SK-N-DZ (cell line): ENCODE measurements around the gene PLXNA1.

Source experiments
- DNase-seq: peaks from one replicate; pipeline ENCODE4 v3.0.0-alpha.2; 2015; ENCODE audit warnings: low spot score

Gene PLXNA1

DNA sequence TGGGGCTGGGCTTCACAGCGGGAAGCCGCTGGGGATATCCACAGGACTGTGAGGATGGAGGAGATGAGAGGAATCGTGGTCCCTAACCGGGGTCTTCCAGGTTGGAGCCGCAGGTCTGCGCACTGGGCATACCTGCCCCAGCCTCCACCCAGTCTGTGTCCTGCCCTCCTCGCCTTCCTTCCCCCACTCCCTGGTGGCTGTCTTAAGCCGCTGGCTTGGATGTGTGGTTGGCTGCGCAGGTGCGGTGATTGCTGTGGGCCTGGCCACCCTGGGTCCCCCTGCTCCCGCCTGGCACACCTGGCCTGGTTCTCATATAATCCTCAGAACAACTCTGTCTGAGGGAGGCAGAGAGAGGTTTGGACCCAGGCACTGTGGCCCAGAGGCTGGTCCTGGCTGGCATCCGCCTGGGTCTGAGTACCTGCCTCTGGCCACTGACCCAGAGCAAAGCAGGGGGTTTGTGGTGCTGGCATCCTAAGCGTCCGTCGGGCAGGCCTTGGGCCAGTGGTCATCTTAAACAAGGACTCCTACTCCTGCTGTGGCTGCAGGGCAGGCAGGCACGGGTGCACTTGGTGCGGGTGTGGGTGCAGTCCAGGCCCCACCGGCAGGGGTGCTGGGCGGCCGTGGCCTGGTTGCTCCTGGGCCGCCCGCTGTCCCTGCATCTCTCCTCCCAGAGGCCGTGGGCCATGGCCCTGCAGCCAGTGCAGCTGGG lies 18.7 kb downstream of the PLXNA1 start:
- DNase-seq, result no peak

DNA sequence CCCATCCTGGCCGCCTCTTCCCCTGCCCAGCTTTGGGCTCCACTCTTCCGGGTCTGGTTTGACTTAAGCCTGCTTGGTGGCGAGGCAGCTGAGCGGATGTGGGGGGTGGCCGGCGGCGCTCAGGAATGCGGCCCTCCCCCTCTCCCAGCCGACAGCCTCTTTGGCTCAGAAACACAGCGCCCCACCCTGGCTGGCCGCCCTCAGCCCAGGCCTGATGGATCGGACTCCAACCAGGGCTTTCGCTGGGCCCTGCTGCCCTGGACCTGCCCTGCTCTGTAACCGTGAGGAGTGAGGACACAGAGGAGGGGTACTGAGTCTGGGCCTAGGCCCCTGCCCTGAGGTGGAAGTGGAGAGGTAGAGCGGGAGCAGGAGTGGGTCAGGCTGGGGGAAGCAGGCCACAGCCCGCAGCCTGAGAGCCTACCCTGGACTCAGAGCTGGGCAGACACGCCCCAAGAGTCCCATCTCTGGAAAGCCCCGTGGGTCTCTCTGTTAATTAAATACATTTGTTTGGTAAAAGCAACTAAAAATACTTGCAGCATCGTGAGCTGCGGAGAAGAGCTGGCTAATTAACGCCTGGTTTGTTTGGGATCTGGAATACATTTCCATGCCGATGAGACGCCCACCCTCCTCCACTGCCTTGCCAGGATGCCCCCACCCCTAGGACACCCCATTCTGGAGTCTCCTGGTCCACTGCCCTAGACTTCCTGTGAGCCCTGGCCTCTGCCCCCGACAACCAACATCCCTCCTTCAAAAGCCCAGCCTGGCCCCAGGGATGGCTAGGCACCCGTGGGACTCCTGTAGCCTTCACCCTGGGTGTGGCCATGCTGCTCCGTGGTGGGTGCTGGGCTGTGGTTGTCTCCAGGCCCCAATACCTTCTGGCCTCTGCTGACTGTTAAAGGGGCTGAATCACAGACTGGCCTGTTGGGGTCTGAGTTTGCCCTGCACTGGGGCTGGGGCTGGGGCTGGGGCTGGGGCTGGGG lies 19.6 kb downstream of the PLXNA1 start:
- DNase-seq, result no peak

DNA sequence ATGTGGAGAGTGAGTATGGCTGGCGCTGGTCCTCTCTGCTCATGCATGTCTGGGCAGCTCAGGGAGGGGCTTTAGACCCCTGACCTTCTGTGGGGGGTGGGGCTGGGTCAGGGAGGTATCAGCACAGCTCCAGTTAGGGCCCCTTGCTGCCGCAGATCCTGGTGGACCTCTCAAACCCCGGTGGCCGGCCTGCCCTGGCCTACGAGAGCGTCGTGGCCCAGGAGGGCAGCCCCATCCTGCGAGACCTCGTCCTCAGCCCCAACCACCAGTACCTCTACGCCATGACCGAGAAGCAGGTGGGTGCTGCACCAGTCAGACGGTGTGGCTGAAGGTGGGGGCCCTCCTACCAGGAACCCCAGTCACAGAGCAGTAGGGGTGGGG lies 20.2 kb downstream of the PLXNA1 start:
- no peak for DNase-seq

DNA sequence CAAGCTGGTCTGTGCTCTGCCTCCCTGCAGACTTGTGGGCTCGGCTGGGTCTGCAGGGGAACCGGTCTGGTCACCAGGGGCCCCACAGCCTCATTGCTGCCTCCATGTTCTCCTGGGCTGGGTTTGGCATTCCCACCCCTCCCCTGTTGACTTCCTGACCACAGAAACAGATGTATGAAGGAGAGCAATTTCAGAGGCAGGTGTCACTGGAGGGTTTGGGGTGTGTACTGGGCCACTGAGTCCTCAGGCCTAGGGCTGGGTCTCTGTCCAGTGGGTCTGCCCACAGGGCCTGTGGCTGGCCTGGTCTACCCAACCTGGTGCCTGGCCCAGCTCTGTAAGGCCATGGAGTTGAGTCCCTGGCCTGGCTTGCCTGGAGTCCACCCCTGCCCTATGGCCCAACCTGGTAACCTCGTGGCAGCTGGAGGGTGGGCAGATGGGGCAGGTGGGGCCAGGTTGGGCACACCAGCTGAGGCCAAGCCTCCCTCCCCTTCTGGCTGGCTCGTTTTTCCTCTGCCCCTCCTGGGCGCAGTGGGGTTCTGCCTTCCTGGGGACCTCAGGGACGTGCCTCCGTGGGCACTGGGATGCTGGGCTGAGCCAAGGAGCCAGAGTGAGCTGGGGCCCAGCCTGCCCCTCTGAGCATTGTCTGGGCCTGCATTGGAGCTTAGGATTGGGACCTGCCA lies 20.8 kb downstream of the PLXNA1 start:
- DNase-seq, result no peak

DNA sequence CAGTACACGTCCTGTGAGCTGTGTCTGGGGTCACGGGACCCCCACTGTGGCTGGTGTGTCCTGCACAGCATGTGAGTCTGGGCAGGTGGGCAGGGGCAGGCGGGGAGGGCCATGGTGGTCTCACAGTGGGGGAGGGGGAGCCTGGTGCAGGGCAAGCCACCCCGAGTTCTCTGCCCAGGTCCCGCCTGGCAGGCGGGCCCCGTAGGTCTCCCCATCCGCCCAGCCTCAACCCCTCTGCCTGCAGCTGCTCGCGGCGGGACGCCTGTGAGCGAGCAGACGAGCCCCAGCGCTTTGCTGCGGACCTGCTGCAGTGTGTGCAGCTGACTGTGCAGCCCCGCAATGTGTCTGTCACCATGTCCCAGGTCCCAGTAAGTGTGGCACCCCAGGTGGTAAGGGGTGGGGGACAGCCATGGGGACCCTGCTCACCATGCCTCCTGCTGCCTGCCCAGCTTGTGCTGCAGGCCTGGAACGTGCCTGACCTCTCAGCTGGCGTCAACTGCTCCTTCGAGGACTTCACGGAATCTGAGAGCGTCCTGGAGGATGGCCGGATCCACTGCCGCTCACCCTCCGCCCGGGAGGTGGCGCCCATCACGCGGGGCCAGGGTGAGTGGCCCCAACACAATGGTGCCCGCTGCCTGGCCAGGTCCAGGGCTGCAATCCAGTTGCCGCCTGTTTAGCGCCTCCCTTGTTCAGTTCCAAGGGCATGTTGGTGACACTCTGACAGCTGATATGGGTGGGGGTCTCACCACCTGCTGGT lies 21.9 kb downstream of the PLXNA1 start:
- no peak for DNase-seq

DNA sequence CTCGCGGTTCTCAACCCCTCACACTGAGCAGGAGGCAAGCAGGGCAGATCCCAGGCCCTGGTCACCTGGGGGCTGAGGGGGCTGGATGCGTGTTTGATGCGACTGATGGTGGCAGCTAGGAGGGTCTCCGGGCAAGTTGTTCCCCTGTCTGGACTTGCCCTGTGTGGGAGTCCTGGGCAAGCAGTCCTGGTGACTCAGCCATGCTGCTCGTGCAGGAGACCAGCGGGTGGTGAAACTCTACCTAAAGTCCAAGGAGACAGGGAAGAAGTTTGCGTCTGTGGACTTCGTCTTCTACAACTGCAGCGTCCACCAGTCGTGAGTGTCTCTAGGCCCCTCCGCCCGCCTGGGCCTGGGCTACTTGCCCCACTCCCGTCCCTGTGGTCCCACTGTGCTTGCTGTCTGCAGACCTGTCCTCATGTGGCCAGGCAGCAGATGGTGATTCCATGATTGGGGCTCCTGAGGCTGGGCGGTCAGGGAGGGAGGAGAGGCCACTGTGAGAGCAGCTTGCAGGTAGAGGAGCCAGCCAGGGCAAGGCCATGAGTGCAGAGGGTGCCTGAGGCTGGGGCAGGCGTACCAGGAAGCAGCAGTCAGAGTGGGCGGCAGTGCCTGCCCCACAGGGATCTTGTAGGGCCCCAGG lies 23.1 kb downstream of the PLXNA1 start:
- DNase-seq, result no peak

DNA sequence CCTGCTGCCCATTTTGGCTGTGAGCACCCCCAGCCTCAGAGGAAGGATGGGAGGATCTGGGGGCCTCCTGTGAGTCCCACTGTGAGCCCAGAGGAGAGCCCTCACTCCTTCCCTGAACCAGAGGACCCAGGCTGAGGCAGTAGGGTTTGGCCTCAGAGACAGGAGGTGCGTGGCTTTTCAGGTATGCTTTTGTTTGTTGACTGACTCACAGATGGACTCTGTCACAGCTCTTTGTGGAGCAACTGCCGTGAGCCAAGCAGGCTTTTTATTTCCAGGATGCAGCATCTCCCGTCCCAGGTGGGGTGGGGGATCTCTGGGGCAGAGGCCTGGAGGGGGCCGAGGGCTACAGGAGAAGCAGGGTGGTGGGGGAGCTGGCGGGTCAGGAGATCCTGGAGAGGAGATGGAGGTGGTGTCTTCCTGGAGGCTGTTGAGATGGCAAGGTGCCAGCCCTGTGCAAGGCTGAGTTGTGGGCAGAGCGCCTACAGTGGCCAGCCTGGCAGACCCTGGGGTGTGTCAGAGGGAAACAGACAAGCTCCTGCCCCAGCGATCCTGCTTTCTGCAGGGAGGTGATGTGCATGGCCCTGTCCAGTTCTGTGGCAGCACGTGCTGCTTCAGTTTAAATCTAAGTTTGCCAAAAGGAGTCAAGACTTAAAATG lies 24.0 kb downstream of the PLXNA1 start:
- DNase-seq, result no peak

DNA sequence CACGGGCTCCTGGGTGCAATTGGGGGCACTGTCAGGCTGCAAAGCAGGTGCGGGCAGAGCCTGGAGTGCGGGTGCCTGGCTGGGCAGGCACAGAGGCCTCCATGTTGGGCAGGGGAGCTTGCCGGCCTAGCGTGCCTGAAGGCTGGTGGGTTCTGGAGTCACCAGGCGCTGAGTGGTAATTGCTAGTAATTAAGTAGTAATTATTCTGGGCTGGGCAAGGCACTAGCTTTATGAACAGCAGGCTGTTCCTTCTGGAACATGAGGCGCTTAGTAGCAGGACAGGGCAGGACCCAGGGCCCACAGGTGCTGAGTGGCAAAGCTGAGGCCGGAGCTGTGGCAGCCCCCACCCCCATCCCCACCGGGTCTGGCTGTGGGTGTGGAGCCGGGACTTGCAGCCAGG lies 25.3 kb downstream of the PLXNA1 start:
- no peak for DNase-seq

DNA sequence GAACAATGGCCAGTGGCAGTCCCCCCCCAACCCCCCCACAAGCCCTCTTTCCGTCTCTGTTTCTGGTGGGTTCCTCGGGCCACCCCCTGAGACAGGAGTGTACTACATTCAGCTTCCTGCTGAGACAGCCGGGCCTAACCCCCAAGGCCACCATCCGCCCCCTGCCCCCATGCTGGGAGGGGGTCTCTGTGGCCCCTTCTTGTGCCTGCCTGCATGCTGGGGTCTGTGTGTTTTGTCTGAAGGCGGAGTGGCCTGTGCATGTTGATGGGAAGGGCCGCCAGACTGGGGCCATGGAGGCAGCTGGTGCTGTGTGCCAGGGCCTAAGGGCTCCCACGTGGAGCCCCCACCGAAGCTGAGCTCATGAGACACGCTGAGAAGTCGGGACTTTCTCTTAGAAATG lies 26.6 kb downstream of the PLXNA1 start:
- no peak for DNase-seq

DNA sequence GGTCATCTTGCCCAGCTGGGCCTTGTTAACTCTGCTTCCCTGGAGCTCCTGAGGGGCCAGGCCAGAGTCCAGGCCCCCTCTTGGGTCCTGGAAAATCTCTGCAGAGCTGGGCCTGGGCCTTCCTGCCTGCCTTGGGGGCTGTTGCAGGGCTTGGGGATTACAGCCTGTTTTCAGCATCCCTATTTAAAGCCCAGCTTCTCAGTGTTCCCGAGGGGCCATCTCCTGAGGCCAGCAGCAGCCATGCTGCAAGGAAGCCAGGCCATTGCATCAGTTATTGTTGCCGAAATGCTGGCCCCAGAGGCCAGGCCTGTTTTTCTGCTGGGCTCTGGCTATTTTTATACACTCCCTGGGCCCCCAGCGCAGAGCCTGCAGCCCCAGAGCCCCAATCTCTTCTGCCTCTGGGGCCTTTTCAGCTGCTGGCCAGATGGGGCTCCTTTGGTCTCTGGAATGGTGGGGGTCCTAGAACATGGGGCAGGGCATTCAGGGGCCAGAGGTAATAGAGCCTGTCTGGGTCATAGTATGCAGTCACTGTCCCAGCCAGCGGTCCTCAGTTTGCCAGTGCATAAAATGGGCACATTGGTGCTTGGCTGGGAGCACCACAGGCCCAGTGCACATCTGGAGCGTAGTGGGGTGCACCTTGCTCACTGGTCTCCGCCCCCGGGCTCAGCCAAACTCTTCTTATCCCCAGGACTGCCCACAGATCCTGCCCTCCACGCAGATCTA lies 28.5 kb downstream of the PLXNA1 start:
- DNase-seq, result peak; percentile 22

DNA sequence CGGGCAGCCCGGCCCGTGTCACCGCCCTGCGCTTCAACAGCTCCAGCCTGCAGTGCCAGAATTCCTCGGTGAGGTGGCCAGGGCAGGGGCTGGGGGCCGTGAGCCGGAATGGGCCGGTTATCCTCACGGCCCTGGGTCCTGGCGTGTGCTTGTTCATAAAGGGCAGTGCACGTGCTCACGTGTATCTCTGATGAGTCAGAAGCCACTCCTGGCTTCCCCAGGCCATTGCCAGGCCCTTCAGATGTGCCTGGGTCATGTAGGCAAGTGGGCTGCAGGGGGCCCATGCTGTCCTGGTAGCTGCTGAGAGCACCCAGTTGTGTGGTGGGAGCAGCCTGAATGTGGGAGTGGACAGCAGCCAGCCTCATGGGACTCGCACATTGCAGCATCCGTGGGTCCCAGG lies 29.2 kb downstream of the PLXNA1 start:
- no peak for DNase-seq

DNA sequence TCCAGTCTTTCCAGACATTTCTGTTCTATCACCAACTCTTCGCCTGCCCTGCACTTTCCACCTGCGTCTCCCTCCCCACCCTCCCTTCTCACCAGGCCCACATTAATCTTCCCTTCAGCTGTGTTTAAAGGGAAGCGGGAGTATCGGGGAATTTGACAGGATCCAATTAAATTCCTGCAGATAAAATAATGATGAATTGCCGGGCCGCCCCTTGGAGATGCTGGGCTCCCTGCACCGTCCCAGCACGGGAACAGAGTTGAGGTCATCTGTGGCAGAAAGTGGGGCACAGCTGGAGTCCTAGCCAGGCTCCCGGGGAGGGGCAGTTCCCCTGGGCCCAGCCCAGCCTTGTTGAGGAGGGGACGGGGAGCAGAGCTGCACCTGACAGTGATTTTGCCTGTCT lies 30.3 kb downstream of the PLXNA1 start:
- no peak for DNase-seq

DNA sequence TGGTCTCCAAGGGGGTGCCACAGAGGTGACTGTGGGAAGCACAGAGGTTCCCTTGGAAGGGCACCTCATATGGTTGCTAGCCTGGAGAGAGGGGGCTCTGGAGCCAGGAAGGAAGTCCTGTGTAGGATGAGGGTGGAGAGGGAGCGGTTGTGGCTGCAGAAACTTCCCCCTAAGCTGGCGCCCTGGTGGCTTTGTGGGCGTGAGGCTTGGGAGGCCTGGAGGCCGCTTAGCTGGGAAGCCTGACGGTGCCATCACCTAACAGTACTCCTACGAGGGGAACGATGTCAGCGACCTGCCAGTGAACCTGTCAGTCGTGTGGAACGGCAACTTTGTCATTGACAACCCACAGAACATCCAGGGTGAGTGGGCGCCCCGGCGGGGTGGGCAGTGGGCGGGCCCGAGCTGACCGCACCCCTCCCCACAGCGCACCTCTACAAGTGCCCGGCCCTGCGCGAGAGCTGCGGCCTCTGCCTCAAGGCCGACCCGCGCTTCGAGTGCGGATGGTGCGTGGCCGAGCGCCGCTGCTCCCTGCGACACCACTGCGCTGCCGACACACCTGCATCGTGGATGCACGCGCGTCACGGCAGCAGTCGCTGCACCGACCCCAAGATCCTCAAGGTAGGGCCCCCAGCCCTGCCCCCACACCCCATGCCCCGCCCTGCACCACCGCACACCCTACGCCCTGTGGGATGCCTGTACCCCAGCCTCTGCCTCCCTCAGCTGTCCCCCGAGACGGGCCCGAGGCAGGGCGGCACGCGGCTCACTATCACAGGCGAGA lies 31.0 kb downstream of the PLXNA1 start:
- DNase-seq, result no peak

DNA sequence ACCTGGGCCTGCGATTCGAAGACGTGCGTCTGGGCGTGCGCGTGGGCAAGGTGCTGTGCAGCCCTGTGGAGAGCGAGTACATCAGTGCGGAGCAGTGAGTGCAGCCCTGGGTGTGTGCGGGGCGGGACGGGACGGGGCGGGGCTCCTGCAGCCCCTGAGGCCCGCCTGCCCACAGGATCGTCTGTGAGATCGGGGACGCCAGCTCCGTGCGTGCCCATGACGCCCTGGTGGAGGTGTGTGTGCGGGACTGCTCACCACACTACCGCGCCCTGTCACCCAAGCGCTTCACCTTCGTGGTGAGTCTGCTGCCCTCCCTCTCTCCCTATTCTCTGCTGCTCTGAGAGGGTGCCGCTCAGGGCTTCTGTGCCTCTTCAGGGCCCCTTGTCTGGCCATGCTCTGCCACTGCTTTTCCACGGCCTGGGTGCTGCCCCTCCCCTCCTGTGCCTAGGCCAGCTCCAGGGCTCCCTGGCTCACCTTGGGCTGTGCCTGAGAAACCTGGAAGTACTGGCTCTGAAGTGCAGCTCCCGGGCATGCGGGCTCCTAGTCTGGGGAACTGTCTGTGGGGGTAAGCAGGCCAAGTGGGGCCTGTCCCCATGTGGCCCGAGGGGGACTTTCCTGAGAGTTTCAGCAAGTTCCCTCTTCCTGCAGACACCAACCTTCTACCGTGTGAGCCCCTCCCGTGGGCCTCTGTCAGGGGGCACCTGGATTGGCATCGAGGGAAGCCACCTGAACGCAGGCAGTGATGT lies 31.8 kb downstream of the PLXNA1 start:
- no peak for DNase-seq

DNA sequence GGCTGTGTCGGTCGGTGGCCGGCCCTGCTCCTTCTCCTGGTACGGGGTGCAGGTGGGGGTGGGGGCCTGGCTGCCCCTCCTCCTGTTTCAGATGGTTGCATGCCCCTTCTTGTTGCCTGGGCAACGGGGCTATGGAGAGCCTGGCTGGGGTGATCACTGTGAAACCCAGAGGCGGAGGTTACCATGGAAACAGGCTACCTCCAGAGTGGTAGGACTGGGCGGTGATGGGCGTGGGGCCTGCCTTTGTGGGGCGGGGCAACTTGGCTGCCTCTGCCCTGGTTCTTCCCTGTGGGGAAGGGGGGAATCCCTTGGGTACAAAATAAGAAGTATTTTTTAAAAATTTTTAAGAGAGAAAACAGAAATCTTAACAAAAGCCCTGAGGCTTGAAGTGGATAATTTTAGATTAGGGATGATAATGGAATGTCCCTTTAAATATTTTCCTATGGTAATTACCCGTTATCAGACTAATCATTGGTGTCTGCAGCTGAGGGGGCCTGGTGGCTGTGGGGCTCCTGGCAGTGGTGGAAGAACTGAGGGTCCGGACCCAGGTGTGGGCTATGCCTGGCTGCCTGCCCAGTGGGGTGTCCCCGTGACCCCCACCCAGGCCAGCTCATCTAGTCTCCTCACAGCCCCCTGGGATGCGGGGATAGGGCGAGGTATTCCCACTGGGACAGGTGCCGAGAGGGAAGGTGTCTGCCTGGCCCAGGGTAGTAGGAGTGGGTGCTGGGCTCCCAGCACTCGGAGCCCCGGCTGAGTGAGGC lies 32.5 kb downstream of the PLXNA1 start:
- peak; percentile 84 for DNase-seq

DNA sequence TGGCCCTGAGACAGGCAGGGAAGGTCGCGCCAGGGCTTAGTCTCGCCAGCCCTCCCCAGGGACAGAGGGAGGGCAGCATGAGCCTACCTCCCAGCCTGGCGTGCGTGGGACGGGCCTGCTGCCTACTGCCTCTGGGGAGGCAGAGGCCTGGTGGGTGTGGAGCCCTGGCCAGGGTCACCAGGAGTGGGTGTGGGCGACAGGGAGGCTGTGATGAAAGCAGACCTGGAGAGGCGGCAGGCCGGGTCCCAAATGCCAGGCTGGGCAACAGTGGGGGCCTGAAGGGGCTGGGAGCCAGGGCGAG lies 33.1 kb downstream of the PLXNA1 start:
- DNase-seq, result no peak

DNA sequence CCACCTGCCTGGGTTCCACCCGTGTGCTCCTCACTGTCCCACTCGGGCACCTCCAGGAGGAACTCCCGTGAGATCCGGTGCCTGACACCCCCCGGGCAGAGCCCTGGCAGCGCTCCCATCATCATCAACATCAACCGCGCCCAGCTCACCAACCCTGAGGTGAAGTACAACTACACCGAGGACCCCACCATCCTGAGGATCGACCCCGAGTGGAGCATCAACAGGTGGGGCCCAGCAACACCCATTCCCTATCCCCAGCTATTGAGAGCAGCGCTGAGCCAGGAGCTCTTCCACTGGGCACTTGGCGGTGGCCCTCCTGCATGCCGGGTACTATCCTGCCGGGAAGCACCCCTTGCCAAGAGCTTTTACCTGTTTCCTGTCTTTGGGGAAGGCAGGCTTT lies 33.5 kb downstream of the PLXNA1 start:
- no peak for DNase-seq

DNA sequence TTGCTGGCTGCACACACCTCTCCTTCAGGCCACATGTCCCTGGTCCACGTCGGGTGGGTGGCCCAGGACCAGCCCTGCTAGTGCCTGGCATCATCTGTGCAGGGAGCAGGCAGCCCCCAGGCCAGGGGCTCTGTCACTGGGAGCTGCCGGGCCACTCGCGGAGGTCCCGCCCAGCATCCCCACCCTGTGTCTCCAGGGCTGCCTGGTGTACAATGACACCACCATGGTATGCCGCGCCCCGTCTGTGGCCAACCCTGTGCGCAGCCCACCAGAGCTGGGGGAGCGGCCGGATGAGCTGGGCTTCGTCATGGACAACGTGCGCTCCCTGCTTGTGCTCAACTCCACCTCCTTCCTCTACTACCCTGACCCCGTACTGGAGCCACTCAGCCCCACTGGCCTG lies 34.3 kb downstream of the PLXNA1 start:
- no peak for DNase-seq
